HepG2 (cell line): ENCODE data around the gene ABHD11. TPM values are rescaled to one million over a fixed set of nuclear protein-coding genes. Genes with fewer than 3 reads are reported as not detected.

Source experiments
- CHD4 ChIP-seq: fragments of 200-600 bp; sonication (generic); IDR thresholded peaks from 2 replicates; pipeline ENCODE4 v1.7.0; 2017; ENCODE audit warnings: mild to moderate bottlenecking, low read length, borderline replicate concordance
- EHMT2 ChIP-seq: fragments of 200-600 bp; sonication (generic); IDR thresholded peaks from 2 replicates; pipeline ENCODE4 v1.7.0; 2017; ENCODE audit warnings: antibody characterized with exemption, low read depth, low read length, borderline replicate concordance
- HMG20B ChIP-seq: conservative IDR thresholded peaks from 2 replicates; pipeline ENCODE4 v1.6.1; 2016; ENCODE audit warnings: missing genetic modification reagents, missing compliant biosample characterization
- HOXA5 ChIP-seq: sonication (generic); formaldehyde crosslinking; IDR thresholded peaks from 2 replicates; pipeline ENCODE4 v1.4.0; 2020; ENCODE audit warnings: missing genetic modification reagents
- KLF11 ChIP-seq: IDR thresholded peaks from 2 replicates; pipeline ENCODE4 v1.6.1; 2016; ENCODE audit warnings: missing compliant biosample characterization
- MAZ ChIP-seq, 2 experiments: sonication (generic) in 1 of 2; formaldehyde crosslinking in 1 of 2; IDR thresholded peaks; 2 replicates each; pipeline versions ENCODE4 v1.5.0 to v1.6.1; 2012 to 2020; ENCODE audit warnings: low read depth in 2 of 2, mild to moderate bottlenecking in 2 of 2, borderline replicate concordance in 1 of 2, improper control_type of control experiment in 1 of 2, low read length in 1 of 2, missing genetic modification reagents in 1 of 2, moderate library complexity in 1 of 2
- NFYB ChIP-seq: sonication (generic); formaldehyde crosslinking; IDR thresholded peaks from 2 replicates; pipeline ENCODE4 v1.4.0; 2020; ENCODE audit warnings: missing genetic modification reagents
- NFYC ChIP-seq: IDR thresholded peaks from 2 replicates; pipeline ENCODE4 v1.6.1; 2016; ENCODE audit warnings: missing genetic modification reagents, missing compliant biosample characterization
- REL ChIP-seq: sonication (generic); formaldehyde crosslinking; conservative IDR thresholded peaks from 2 replicates; pipeline ENCODE4 v1.8.0; 2022; ENCODE audit warnings: mild to moderate bottlenecking, missing genetic modification reagents, moderate library complexity
- SAP130 ChIP-seq: IDR thresholded peaks from 2 replicates; pipeline ENCODE4 v1.6.1; 2016; ENCODE audit warnings: low read depth
- TEAD2 ChIP-seq: sonication (generic); formaldehyde crosslinking; IDR thresholded peaks from 2 replicates; pipeline ENCODE4 v1.9.0; 2021; ENCODE audit warnings: missing genetic modification reagents
- TGIF2 ChIP-seq: IDR thresholded peaks from 2 replicates; pipeline ENCODE4 v1.6.1; 2016; ENCODE audit warnings: control low read depth, missing compliant biosample characterization
- ZNF136 ChIP-seq: sonication (generic); formaldehyde crosslinking; IDR thresholded peaks from 2 replicates; pipeline ENCODE4 v1.8.1; 2022; ENCODE audit warnings: low read depth, mild to moderate bottlenecking, moderate library complexity, missing genetic modification reagents
- ZNF17 ChIP-seq: sonication (generic); formaldehyde crosslinking; IDR thresholded peaks from 2 replicates; pipeline ENCODE4 v1.5.0; 2020; ENCODE audit warnings: mild to moderate bottlenecking, missing genetic modification reagents
- ZNF549 ChIP-seq: sonication (generic); formaldehyde crosslinking; IDR thresholded peaks from 2 replicates; pipeline ENCODE4 v1.5.0; 2020; ENCODE audit warnings: missing genetic modification reagents
- ZNF614 ChIP-seq: IDR thresholded peaks from 2 replicates; pipeline ENCODE4 v1.6.1; 2018; ENCODE audit warnings: missing biosample characterization, missing genetic modification reagents, inconsistent platforms, borderline replicate concordance
- ZNF678 ChIP-seq: sonication (generic); formaldehyde crosslinking; IDR thresholded peaks from 2 replicates; pipeline ENCODE4 v1.4.0; 2020; ENCODE audit warnings: mild to moderate bottlenecking, missing genetic modification reagents
- ZNF777 ChIP-seq: sonication (generic); formaldehyde crosslinking; IDR thresholded peaks from 2 replicates; pipeline ENCODE4 v1.4.0; 2020; ENCODE audit warnings: missing genetic modification reagents
- polyA plus RNA-seq, 8 experiments: library from polyadenylated mRNA; depleted of rRNA in 3 of 8; stranded (reverse) in 7 of 8; unstranded in 1 of 8; fragments of >200 nt; fragmentation: Illumina TruSeq in 4 of 8; extraction: Trizol in 4 of 8; gene quantifications; 2 replicates each; pipeline versions ENCODE4 v1.2.1 to v1.2.3, GENCODE V29; 2011 to 2016; ENCODE audit warnings: low read depth in 4 of 8, missing spikeins in 1 of 8, mixed read lengths in 1 of 8; ENCODE audit not compliant: insufficient read depth in 1 of 8
- total RNA-seq, 5 experiments: library from RNA; depleted of rRNA; stranded (reverse); fragments of >200 nt; fragmentation: Illumina TruSeq; extraction: Trizol; gene quantifications; 2 replicates each; pipeline ENCODE4 v1.2.3, GENCODE V29; 2016; ENCODE audit warnings: low read depth in 1 of 5
- TF ChIP-seq, protein P1 (sequence below): sonication (generic); formaldehyde crosslinking; IDR thresholded peaks from 2 replicates; pipeline ENCODE4 v1.8.0; 2022; ENCODE audit warnings: low read depth, missing genetic modification reagents
- TF ChIP-seq, protein P2 (sequence below): sonication (generic); formaldehyde crosslinking; IDR thresholded peaks from 2 replicates; pipeline ENCODE4 v1.4.0; 2020; ENCODE audit warnings: missing genetic modification reagents, mild to moderate bottlenecking, borderline replicate concordance
- TF ChIP-seq, protein P3 (sequence below): sonication (generic); formaldehyde crosslinking; conservative IDR thresholded peaks from 2 replicates; pipeline ENCODE4 v1.4.0; 2020; ENCODE audit warnings: mild to moderate bottlenecking, missing genetic modification reagents, moderate library complexity
- TF ChIP-seq, protein P4 (sequence below): sonication (generic); formaldehyde crosslinking; IDR thresholded peaks from 2 replicates; pipeline ENCODE4 v1.4.0; 2020; ENCODE audit warnings: low read depth, mild to moderate bottlenecking, missing genetic modification reagents

The ABHD11 gene
- total and polyA plus RNA-seq, 2 of the 13 experiments (the other 11 are each of a cell fraction or from before 2014, with no cell fraction given): 7.0 to 8.1 TPM

DNA sequence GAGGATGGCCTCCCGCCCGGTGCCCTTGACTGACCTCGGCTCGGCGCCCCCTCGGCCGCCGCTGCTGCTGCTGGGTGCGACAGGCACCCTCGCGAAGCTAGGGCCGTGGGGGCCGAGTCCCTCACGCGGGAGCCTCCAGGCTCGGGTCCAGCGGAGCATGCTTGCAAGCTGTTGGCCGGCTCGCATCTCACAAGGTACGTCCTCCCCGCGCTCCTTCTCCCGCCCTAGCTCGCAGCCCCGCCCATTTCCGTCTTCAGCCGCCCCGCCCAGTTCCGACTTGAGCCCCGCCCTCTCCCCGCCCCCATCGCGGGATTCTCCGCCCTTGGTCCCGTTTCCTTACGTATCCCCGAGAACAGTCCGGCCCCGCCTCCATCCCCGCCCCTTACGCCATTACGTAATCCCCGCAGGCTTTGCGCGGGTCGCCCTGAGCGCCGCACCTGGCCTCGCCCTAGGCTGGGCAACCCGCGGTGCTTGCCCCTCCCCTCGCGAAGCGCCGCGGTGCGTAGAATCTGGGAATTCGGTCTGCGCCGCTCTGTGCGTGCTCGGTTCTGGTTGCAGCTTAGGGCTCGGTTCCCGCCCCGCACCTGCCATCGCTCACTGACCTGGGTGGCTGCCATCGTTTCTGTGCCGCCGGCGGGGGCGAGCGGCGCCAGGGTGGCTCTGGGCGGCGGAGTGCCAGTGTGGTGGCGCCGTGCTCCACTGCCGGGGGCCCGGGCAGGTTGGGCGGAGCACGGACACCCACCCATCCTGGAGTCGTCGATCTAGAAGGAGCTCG lies at the start of gene ABHD11 (continued):
- TF ChIP-seq CHD4 (no peak), TEAD2 (CRISPR knock-in tag) (no peak), TGIF2 (CRISPR knock-in tag) (no peak), ZNF777 (CRISPR knock-in tag) (peak; percentile 80), HOXA5 (CRISPR knock-in tag) (peak; percentile 61), KLF11 (CRISPR knock-in tag) (peak; percentile 69; the same call in 1 of the 2 replicates), REL (CRISPR knock-in tag) (peak; percentile 59; the same call in 1 of the 2 replicates), EHMT2 (no peak), NFYC (no peak), ZNF549 (CRISPR knock-in tag) (no peak), ZNF678 (CRISPR knock-in tag) (0 out of 2 replicates have a peak, but pooled peaks have one; percentile 15), ZNF136 (no peak), NFYB (CRISPR knock-in tag) (no peak; the same call in 1 of the 2 replicates), ZNF614 (CRISPR knock-in tag) (peak; percentile 72; the same call in 1 of the 2 replicates), HMG20B (CRISPR knock-in tag) (peak; percentile 53), SAP130 (CRISPR knock-in tag) (peak; percentile 79), MAZ (IDR thresholded peaks at IDR 0.05; ENCODE audit: borderline replicate concordance, low read depth, low read length) (peak; percentile 72), MAZ (CRISPR knock-in tag; IDR thresholded peaks at IDR 0.05; ENCODE audit: low read depth) (peak; percentile 88), ZNF17 (CRISPR knock-in tag) (no peak)
- TF ChIP-seq, protein P1, sequence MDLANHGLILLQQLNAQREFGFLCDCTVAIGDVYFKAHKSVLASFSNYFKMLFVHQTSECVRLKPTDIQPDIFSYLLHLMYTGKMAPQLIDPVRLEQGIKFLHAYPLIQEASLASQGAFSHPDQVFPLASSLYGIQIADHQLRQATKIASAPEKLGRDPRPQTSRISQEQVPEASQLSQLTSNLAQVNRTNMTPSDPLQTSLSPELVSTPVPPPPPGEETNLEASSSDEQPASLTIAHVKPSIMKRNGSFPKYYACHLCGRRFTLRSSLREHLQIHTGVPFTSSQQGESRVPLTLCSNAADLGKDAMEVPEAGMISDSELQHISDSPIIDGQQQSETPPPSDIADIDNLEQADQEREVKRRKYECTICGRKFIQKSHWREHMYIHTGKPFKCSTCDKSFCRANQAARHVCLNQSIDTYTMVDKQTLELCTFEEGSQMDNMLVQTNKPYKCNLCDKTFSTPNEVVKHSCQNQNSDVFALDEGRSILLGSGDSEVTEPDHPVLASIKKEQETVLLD (CRISPR knock-in tag): no peak; the same call in 1 of the 2 replicates
- TF ChIP-seq, protein P2, sequence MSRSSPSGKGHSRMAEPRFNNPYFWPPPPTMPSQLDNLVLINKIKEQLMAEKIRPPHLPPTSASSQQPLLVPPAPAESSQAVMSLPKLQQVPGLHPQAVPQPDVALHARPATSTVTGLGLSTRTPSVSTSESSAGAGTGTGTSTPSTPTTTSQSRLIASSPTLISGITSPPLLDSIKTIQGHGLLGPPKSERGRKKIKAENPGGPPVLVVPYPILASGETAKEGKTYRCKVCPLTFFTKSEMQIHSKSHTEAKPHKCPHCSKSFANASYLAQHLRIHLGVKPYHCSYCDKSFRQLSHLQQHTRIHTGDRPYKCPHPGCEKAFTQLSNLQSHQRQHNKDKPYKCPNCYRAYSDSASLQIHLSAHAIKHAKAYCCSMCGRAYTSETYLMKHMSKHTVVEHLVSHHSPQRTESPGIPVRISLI: no peak
- TF ChIP-seq, protein P3, sequence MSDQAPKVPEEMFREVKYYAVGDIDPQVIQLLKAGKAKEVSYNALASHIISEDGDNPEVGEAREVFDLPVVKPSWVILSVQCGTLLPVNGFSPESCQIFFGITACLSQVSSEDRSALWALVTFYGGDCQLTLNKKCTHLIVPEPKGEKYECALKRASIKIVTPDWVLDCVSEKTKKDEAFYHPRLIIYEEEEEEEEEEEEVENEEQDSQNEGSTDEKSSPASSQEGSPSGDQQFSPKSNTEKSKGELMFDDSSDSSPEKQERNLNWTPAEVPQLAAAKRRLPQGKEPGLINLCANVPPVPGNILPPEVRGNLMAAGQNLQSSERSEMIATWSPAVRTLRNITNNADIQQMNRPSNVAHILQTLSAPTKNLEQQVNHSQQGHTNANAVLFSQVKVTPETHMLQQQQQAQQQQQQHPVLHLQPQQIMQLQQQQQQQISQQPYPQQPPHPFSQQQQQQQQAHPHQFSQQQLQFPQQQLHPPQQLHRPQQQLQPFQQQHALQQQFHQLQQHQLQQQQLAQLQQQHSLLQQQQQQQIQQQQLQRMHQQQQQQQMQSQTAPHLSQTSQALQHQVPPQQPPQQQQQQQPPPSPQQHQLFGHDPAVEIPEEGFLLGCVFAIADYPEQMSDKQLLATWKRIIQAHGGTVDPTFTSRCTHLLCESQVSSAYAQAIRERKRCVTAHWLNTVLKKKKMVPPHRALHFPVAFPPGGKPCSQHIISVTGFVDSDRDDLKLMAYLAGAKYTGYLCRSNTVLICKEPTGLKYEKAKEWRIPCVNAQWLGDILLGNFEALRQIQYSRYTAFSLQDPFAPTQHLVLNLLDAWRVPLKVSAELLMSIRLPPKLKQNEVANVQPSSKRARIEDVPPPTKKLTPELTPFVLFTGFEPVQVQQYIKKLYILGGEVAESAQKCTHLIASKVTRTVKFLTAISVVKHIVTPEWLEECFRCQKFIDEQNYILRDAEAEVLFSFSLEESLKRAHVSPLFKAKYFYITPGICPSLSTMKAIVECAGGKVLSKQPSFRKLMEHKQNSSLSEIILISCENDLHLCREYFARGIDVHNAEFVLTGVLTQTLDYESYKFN (CRISPR knock-in tag): peak; percentile 71
- TF ChIP-seq, protein P4, sequence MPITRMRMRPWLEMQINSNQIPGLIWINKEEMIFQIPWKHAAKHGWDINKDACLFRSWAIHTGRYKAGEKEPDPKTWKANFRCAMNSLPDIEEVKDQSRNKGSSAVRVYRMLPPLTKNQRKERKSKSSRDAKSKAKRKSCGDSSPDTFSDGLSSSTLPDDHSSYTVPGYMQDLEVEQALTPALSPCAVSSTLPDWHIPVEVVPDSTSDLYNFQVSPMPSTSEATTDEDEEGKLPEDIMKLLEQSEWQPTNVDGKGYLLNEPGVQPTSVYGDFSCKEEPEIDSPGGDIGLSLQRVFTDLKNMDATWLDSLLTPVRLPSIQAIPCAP (CRISPR knock-in tag): no peak
